CD4-positive, CD25-positive, alpha-beta regulatory T cell (primary cell): ENCODE results near the gene CYP2U1. TPM values are rescaled to one million over a fixed set of nuclear protein-coding genes. Genes with fewer than 3 reads are reported as not detected.

ENCODE experiments used
- ATAC-seq, 2 donors: fragments of 150-1000 bp; cut with Tn5 transposase; one replicate each; pipeline ENCODE4 v1.10.0; 2021; ENCODE audit warnings: low read depth in 2 of 2, moderate number of reproducible peaks in 2 of 2, moderate library complexity in 1 of 2
- DNase-seq, 3 donors: peaks; one replicate each; pipeline versions ENCODE4 v3.0.0 to v3.0.0-alpha.2; 2012 to 2022; ENCODE audit warnings: mixed read lengths in 1 of 3
- H3K27ac ChIP-seq: one replicate; pipeline ENCODE4 v1.7.0; 2013; ENCODE audit warnings: mild to moderate bottlenecking, low read length; ENCODE audit not compliant: insufficient read depth, poor library complexity, severe bottlenecking
- H3K27me3 ChIP-seq: one replicate; pipeline ENCODE4 v1.7.0; 2013; ENCODE audit warnings: low read length; ENCODE audit not compliant: control insufficient read depth, insufficient read depth
- H3K36me3 ChIP-seq: one replicate; pipeline ENCODE4 v1.7.0; 2013; ENCODE audit warnings: mild to moderate bottlenecking, low read length, moderate library complexity; ENCODE audit not compliant: control insufficient read depth, insufficient read depth
- H3K4me1 ChIP-seq: 2 replicates; pipeline ENCODE4 v1.7.0; 2013; ENCODE audit warnings: mild to moderate bottlenecking, low read length; ENCODE audit not compliant: insufficient read depth, control insufficient read depth, poor library complexity, severe bottlenecking
- H3K4me3 ChIP-seq: one replicate; pipeline ENCODE4 v1.7.0; 2013; ENCODE audit warnings: low read depth, mild to moderate bottlenecking, low read length, moderate library complexity
- H3K9me3 ChIP-seq, 2 experiments: 1 replicate in 1 of 2; 2 replicates in 1 of 2; pipeline ENCODE4 v1.7.0; 2013; ENCODE audit warnings: low read length in 2 of 2, mild to moderate bottlenecking in 1 of 2, moderate library complexity in 1 of 2; ENCODE audit not compliant: control insufficient read depth in 2 of 2
- H3K27ac Mint-ChIP-seq, 3 donors: one replicate each; pipeline ENCODE4 v1.8.0; 2020 to 2022; ENCODE audit warnings: mild to moderate bottlenecking in 3 of 3, mixed read lengths in 3 of 3, moderate library complexity in 2 of 3
- H3K27me3 Mint-ChIP-seq: one replicate; pipeline ENCODE4 v1.8.0; 2022; ENCODE audit warnings: mild to moderate bottlenecking, mixed read lengths
- H3K36me3 Mint-ChIP-seq: one replicate; pipeline ENCODE4 v1.8.0; 2020; ENCODE audit warnings: mixed read lengths
- H3K4me1 Mint-ChIP-seq, 4 donors: one replicate each; pipeline ENCODE4 v1.8.0; 2020 to 2022; ENCODE audit warnings: mixed read lengths in 4 of 4, mild to moderate bottlenecking in 1 of 4
- H3K4me3 Mint-ChIP-seq, 4 donors: one replicate each; pipeline ENCODE4 v1.8.0; 2020 to 2022; ENCODE audit warnings: mild to moderate bottlenecking in 4 of 4, mixed read lengths in 4 of 4, moderate library complexity in 3 of 4
- H3K9me3 Mint-ChIP-seq, 7 donors: one replicate each; pipeline ENCODE4 v1.8.0; 2020 to 2022; ENCODE audit warnings: mixed read lengths in 7 of 7, mild to moderate bottlenecking in 3 of 7, moderate library complexity in 2 of 7
- polyA plus RNA-seq, 4 donors: library from polyadenylated mRNA; unstranded; fragments of 300-500 nt; fragmentation: Illumina TruSeq; gene quantifications; one replicate each; pipeline ENCODE4 v1.2.3, GENCODE V29; 2021
- total RNA-seq: library from RNA; stranded (reverse); gene quantifications from one replicate; pipeline ENCODE4 v1.2.3, GENCODE V29; 2022

CYP2U1 gene
- total and polyA plus RNA-seq, 5 donors from 2014 or later, result 1.1 to 2.6 (median 1.9) TPM

GRCh38 chr4:107977482-107977881 lies 46.1 kb downstream of the CYP2U1 start:
- Histone ChIP-seq H3K4me3 (no peak overlapping the region), H3K27ac (no peak overlapping the region), H3K9me3 (peaks cover 5 to 6% of the 10 kb centered on the region in 2 experiments), H3K36me3 (no peaks in the 10 kb centered on the region), H3K27me3 (no peaks in the 10 kb centered on the region), H3K4me1 (no peaks in the 10 kb centered on the region)
- Mint-ChIP-seq H3K27ac (no peak overlapping the region), H3K36me3 (no peaks in the 10 kb centered on the region), H3K27me3 (no peaks in the 10 kb centered on the region), H3K4me3 (no peak overlapping the region), H3K9me3 (peaks cover 0 to 3% (median 0%) of the 10 kb centered on the region in 7 donors), H3K4me1 (peaks cover 0 to 15% (median 3%) of the 10 kb centered on the region in 4 donors)
- ATAC-seq (no peak), DNase-seq (no peak)

GRCh38 chr4:107977966-107978705 lies 46.8 kb downstream of the CYP2U1 start:
- H3K4me3 ChIP-seq, result no peak overlapping the region
- no peak for DNase-seq
- peaks cover 0 to 3% (median 0%) of the 10 kb centered on the region in 7 donors for H3K9me3 Mint-ChIP-seq

GRCh38 chr4:107978716-107979451 lies 47.5 kb downstream of the CYP2U1 start:
- H3K27ac Mint-ChIP-seq, result no peak overlapping the region
- no peak overlapping the region for H3K4me3 Mint-ChIP-seq
- H3K9me3 Mint-ChIP-seq, result peaks cover 0 to 3% (median 0%) of the 10 kb centered on the region in 7 donors
- Histone ChIP-seq H3K36me3 (no peaks in the 10 kb centered on the region), H3K27ac (no peak overlapping the region), H3K4me3 (no peak overlapping the region), H3K4me1 (no peaks in the 10 kb centered on the region), H3K27me3 (no peaks in the 10 kb centered on the region), H3K9me3 (peaks cover 5 to 6% of the 10 kb centered on the region in 2 experiments)
- no peaks in the 10 kb centered on the region for H3K27me3 Mint-ChIP-seq
- ATAC-seq (no peak), DNase-seq (no peak)
- no peaks in the 10 kb centered on the region for H3K36me3 Mint-ChIP-seq
- H3K4me1 Mint-ChIP-seq, result peaks cover 0 to 15% (median 3%) of the 10 kb centered on the region in 4 donors

More at GRCh38 chr4:107977966-107978705, 46.8 kb downstream of the CYP2U1 start:
- peaks cover 5 to 6% of the 10 kb centered on the region in 2 experiments for H3K9me3 ChIP-seq
- no peaks in the 10 kb centered on the region for H3K27me3 ChIP-seq
- H3K36me3 ChIP-seq, result no peaks in the 10 kb centered on the region
- no peak for ATAC-seq
- no peak overlapping the region for H3K4me3 Mint-ChIP-seq
- H3K27ac ChIP-seq, result no peak overlapping the region
- H3K4me1 Mint-ChIP-seq, result peaks cover 0 to 15% (median 3%) of the 10 kb centered on the region in 4 donors
- H3K27ac Mint-ChIP-seq, result no peak overlapping the region
- H3K4me1 ChIP-seq, result no peaks in the 10 kb centered on the region
- H3K27me3 Mint-ChIP-seq, result no peaks in the 10 kb centered on the region
- H3K36me3 Mint-ChIP-seq, result no peaks in the 10 kb centered on the region

- H3K36me3 Mint-ChIP-seq, result no peaks in the 10 kb centered on the region
Measured at GRCh38 chr4:107987916-107988762, 56.8 kb downstream of the CYP2U1 start.

GRCh38 chr4:107988763-107989035 lies 57.4 kb downstream of the CYP2U1 start:
- DNase-seq (no peak), ATAC-seq (no peak)
- Mint-ChIP-seq H3K27ac (peak overlapping the region in 2 of 3 donors; percentile 55 to 93), H3K4me1 (peaks cover 18 to 57% (median 31%) of the 10 kb centered on the region in 4 donors), H3K4me3 (peak overlapping the region in 3 of 4 donors; percentile 52 to 86 (median 73)), H3K27me3 (no peaks in the 10 kb centered on the region), H3K36me3 (no peaks in the 10 kb centered on the region), H3K9me3 (peaks cover 0 to 2% (median 0%) of the 10 kb centered on the region in 7 donors)
- Histone ChIP-seq H3K9me3 (no peaks in the 10 kb centered on the region), H3K36me3 (no peaks in the 10 kb centered on the region), H3K27me3 (no peaks in the 10 kb centered on the region), H3K27ac (peak overlapping the region; percentile 76), H3K4me1 (peaks cover 40% of the 10 kb centered on the region), H3K4me3 (peak overlapping the region; percentile 95)

More at GRCh38 chr4:107987916-107988762, 56.8 kb downstream of the CYP2U1 start:
- H3K27me3 Mint-ChIP-seq, result no peaks in the 10 kb centered on the region
- H3K4me1 Mint-ChIP-seq, result peaks cover 15 to 54% (median 28%) of the 10 kb centered on the region in 4 donors
- no peaks in the 10 kb centered on the region for H3K36me3 ChIP-seq
- ATAC-seq (no peak), DNase-seq (no peak)
- no peaks in the 10 kb centered on the region for H3K27me3 ChIP-seq
- H3K27ac ChIP-seq, result no peak overlapping the region
- H3K27ac Mint-ChIP-seq, result peak overlapping the region in 2 of 3 donors; percentile 55 to 93
- peak overlapping the region; percentile 95 for H3K4me3 ChIP-seq
- peaks cover 40% of the 10 kb centered on the region for H3K4me1 ChIP-seq
- H3K4me3 Mint-ChIP-seq, result peak overlapping the region in 3 of 4 donors; percentile 52 to 86 (median 73)
- H3K9me3 ChIP-seq, result no peaks in the 10 kb centered on the region
- H3K9me3 Mint-ChIP-seq, result peaks cover 0 to 2% (median 0%) of the 10 kb centered on the region in 7 donors

- Histone ChIP-seq H3K36me3 (no peaks in the 10 kb centered on the region), H3K4me3 (peak overlapping the region; percentile 95), H3K9me3 (no peaks in the 10 kb centered on the region), H3K27ac (peak overlapping the region; percentile 76), H3K4me1 (peaks cover 40% of the 10 kb centered on the region), H3K27me3 (no peaks in the 10 kb centered on the region)
- peak overlapping the region; percentile 86 to 99 (median 96) for H3K4me3 Mint-ChIP-seq
- no peak for DNase-seq
- no peaks in the 10 kb centered on the region for H3K27me3 Mint-ChIP-seq
- peak overlapping the region; percentile 48 to 93 (median 83) for H3K27ac Mint-ChIP-seq
- peaks cover 0 to 2% (median 0%) of the 10 kb centered on the region in 7 donors for H3K9me3 Mint-ChIP-seq
- H3K36me3 Mint-ChIP-seq, result no peaks in the 10 kb centered on the region
- peak in 1 of 2 donors; percentile 9 for ATAC-seq
- H3K4me1 Mint-ChIP-seq, result peaks cover 22 to 61% (median 36%) of the 10 kb centered on the region in 4 donors
Measured at GRCh38 chr4:107989162-107989536, 57.8 kb downstream of the CYP2U1 start.
